H9 (cell line): ENCODE data around the gene ERRFI1. TPM values are rescaled to one million over a fixed set of nuclear protein-coding genes. Genes with fewer than 3 reads are reported as not detected.

Experiments used
- DNase-seq: peaks from one replicate; pipeline ENCODE4 v3.0.0-alpha.2; 2017
- H2AFZ ChIP-seq: one replicate; pipeline ENCODE4 v1.6.1; 2013; ENCODE audit warnings: mild to moderate bottlenecking, low read length, control low read depth, moderate library complexity
- H2AK5ac ChIP-seq: 2 replicates; pipeline ENCODE4 v1.6.1; 2013; ENCODE audit warnings: low read length, control low read depth, mixed read lengths; ENCODE audit not compliant: insufficient read length
- H2BK120ac ChIP-seq: one replicate; pipeline ENCODE4 v1.6.1; 2013; ENCODE audit warnings: low read depth, mild to moderate bottlenecking, low read length, control low read depth, inconsistent platforms; ENCODE audit not compliant: poor library complexity, severe bottlenecking
- H2BK12ac ChIP-seq: 2 replicates; pipeline ENCODE4 v1.6.1; 2013; ENCODE audit warnings: low read length, control low read depth, mixed read lengths, low read depth; ENCODE audit not compliant: insufficient read length
- H2BK15ac ChIP-seq: 2 replicates; pipeline ENCODE4 v1.6.1; 2013; ENCODE audit warnings: low read depth, low read length, control low read depth
- H2BK20ac ChIP-seq: one replicate; pipeline ENCODE4 v1.6.1; 2013; ENCODE audit warnings: low read depth, mild to moderate bottlenecking, low read length, control low read depth, inconsistent platforms; ENCODE audit not compliant: poor library complexity, severe bottlenecking
- H2BK5ac ChIP-seq: 2 replicates; pipeline ENCODE4 v1.6.1; 2013; ENCODE audit warnings: low read length, control low read depth, mixed read lengths; ENCODE audit not compliant: insufficient read length
- H3K14ac ChIP-seq: 2 replicates; pipeline ENCODE4 v1.6.1; 2013; ENCODE audit warnings: low read length, control low read depth; ENCODE audit not compliant: insufficient read depth
- H3K18ac ChIP-seq: 2 replicates; pipeline ENCODE4 v1.6.1; 2013; ENCODE audit warnings: low read depth, mild to moderate bottlenecking, mixed read lengths, low read length, control low read depth; ENCODE audit not compliant: insufficient read length
- H3K23ac ChIP-seq: 2 replicates; pipeline ENCODE4 v1.6.1; 2013; ENCODE audit warnings: low read length, control low read depth, mixed read lengths, low read depth; ENCODE audit not compliant: insufficient read length
- H3K23me2 ChIP-seq: 2 replicates; pipeline ENCODE4 v1.6.1; 2013; ENCODE audit warnings: low read depth, mild to moderate bottlenecking, mixed read lengths, low read length, control low read depth; ENCODE audit not compliant: insufficient read length, poor library complexity, severe bottlenecking
- H3K27ac ChIP-seq: 2 replicates; pipeline ENCODE4 v1.5.1; 2013; ENCODE audit warnings: low read length, control low read depth, mixed read lengths, low read depth; ENCODE audit not compliant: insufficient read length
- H3K27me3 ChIP-seq: 2 replicates; pipeline ENCODE4 v1.6.1; 2013; ENCODE audit warnings: low read length, control low read depth, inconsistent platforms; ENCODE audit not compliant: insufficient read depth
- H3K4ac ChIP-seq: 2 replicates; pipeline ENCODE4 v1.6.1; 2013; ENCODE audit warnings: low read depth, mild to moderate bottlenecking, control low read depth, inconsistent platforms, low read length, moderate library complexity
- H3K4me1 ChIP-seq: 2 replicates; pipeline ENCODE4 v1.6.1; 2013; ENCODE audit warnings: low read length, control low read depth, inconsistent platforms; ENCODE audit not compliant: insufficient read depth
- H3K4me2 ChIP-seq: 2 replicates; pipeline ENCODE4 v1.6.1; 2013; ENCODE audit warnings: low read length, control low read depth, mixed read lengths; ENCODE audit not compliant: insufficient read length, insufficient read depth
- H3K56ac ChIP-seq: 2 replicates; pipeline ENCODE4 v1.6.1; 2013; ENCODE audit warnings: low read depth, mild to moderate bottlenecking, mixed read lengths, low read length, control low read depth; ENCODE audit not compliant: insufficient read length
- H3K79me1 ChIP-seq: 2 replicates; pipeline ENCODE4 v1.6.1; 2013; ENCODE audit warnings: low read depth, mild to moderate bottlenecking, moderate library complexity, low read length, control low read depth, inconsistent platforms; ENCODE audit not compliant: insufficient read depth, poor library complexity, severe bottlenecking
- H3K79me2 ChIP-seq: 2 replicates; pipeline ENCODE4 v1.6.1; 2013; ENCODE audit warnings: low read length, control low read depth, inconsistent platforms; ENCODE audit not compliant: insufficient read depth
- H3K9ac ChIP-seq: 2 replicates; pipeline ENCODE4 v1.6.1; 2013; ENCODE audit warnings: low read length, control low read depth, mixed read lengths; ENCODE audit not compliant: insufficient read length; ENCODE audit errors: extremely low read depth
- H3K9me3 ChIP-seq: one replicate; pipeline ENCODE4 v1.6.1; 2013; ENCODE audit warnings: low read depth, low read length, inconsistent platforms; ENCODE audit not compliant: control insufficient read depth
- H3T11ph ChIP-seq: one replicate; pipeline ENCODE4 v1.6.1; 2013; ENCODE audit warnings: mild to moderate bottlenecking, low read length, control low read depth, inconsistent platforms
- H4K20me1 ChIP-seq: one replicate; pipeline ENCODE4 v1.6.1; 2013; ENCODE audit not compliant: control insufficient read depth, insufficient read length, insufficient read depth
- H4K5ac ChIP-seq: 2 replicates; pipeline ENCODE4 v1.6.1; 2013; ENCODE audit warnings: low read depth, mild to moderate bottlenecking, mixed read lengths, low read length, control low read depth; ENCODE audit not compliant: insufficient read length
- H4K8ac ChIP-seq: replicated peaks from 2 replicates; pipeline ENCODE4 v1.6.1; 2013; ENCODE audit warnings: low read length, control low read depth, mixed read lengths, low read depth; ENCODE audit not compliant: insufficient read length
- H4K91ac ChIP-seq: 2 replicates; pipeline ENCODE4 v1.6.1; 2013; ENCODE audit warnings: low read depth, mild to moderate bottlenecking, moderate library complexity, mixed read lengths, low read length, control low read depth; ENCODE audit not compliant: insufficient read length
- H3K27ac Mint-ChIP-seq, 3 experiments: 2 replicates in 2 of 3; 3 replicates in 1 of 3; pipeline ENCODE4 v1.8.0; 2020 to 2021; ENCODE audit warnings: mixed read lengths in 3 of 3, mild to moderate bottlenecking in 1 of 3, moderate library complexity in 1 of 3
- H3K27me3 Mint-ChIP-seq: 2 replicates; pipeline ENCODE4 v1.8.0; 2021; ENCODE audit warnings: low read depth, mild to moderate bottlenecking, moderate library complexity, mixed read lengths
- H3K36me3 Mint-ChIP-seq, 3 experiments: 2 replicates in 2 of 3; 3 replicates in 1 of 3; pipeline ENCODE4 v1.8.0; 2020 to 2021; ENCODE audit warnings: low read depth in 3 of 3, mixed read lengths in 3 of 3; ENCODE audit not compliant: insufficient read depth in 1 of 3
- H3K4me1 Mint-ChIP-seq, 2 experiments: 2 replicates each; pipeline ENCODE4 v1.8.0; 2020; ENCODE audit warnings: mixed read lengths in 2 of 2
- H3K4me3 Mint-ChIP-seq, 2 experiments: 2 replicates in 1 of 2; 3 replicates in 1 of 2; pipeline ENCODE4 v1.8.0; 2020 to 2021; ENCODE audit warnings: mild to moderate bottlenecking in 2 of 2, mixed read lengths in 2 of 2, moderate library complexity in 1 of 2
- H3K9me3 Mint-ChIP-seq, 2 experiments: 2 replicates in 1 of 2; 3 replicates in 1 of 2; pipeline ENCODE4 v1.8.0; 2020; ENCODE audit warnings: mild to moderate bottlenecking in 2 of 2, mixed read lengths in 2 of 2, moderate library complexity in 1 of 2
- CTCF ChIP-seq: fragments of 200-600 bp; sonication (generic); conservative IDR thresholded peaks from 3 replicates; pipeline ENCODE4 v1.8.0; 2021; ENCODE audit warnings: antibody characterized with exemption, mild to moderate bottlenecking
- WGBS: extraction: QIAGEN DNeasy Blood & Tissue Kit; methylation state at CpG from one replicate; pipeline ENCODE4 v1.1.7; 2013; ENCODE audit warnings: missing lambda C conversion rate, low lambda C conversion rate, mixed read lengths; ENCODE audit not compliant: insufficient read length; ENCODE audit errors: extremely low coverage; 5-methylcytosine and 5-hydroxymethylcytosine counted together
- total RNA-seq: library from RNA; stranded (reverse); gene quantifications from 2 replicates; pipeline ENCODE4 v1.2.1, GENCODE V29; 2021

The ERRFI1 gene
- total RNA-seq, 1 experiment from 2014 or later = 20.8 TPM

- no CpG with 5 or more reads among the region's 3 CpGs for WGBS
- no peak for DNase-seq
- H4K8ac ChIP-seq = no peak overlapping the region
- peak overlapping the region; percentile 52 to 81 (median 79); a peak in 4 of 7 replicates for H3K27ac Mint-ChIP-seq
- H3K23ac ChIP-seq = no peak overlapping the region
- no peak overlapping the region for H2AK5ac ChIP-seq
- no peaks in the 10 kb centered on the region; the same call in 1 of the 2 replicates for H3K27me3 ChIP-seq
- no peak overlapping the region for H2BK120ac ChIP-seq
- peaks cover 12% of the 10 kb centered on the region for H3K23me2 ChIP-seq
- no peak overlapping the region for H3K27ac ChIP-seq
- no peak overlapping the region for H3K9ac ChIP-seq
- no peaks in the 10 kb centered on the region for H3K79me1 ChIP-seq
- no peak for TF ChIP-seq CTCF
- peaks cover 66 to 82% of the 10 kb centered on the region in 2 experiments for H3K4me1 Mint-ChIP-seq
- H3T11ph ChIP-seq = no peak overlapping the region
- H2BK20ac ChIP-seq = no peak overlapping the region
- H3K56ac ChIP-seq = no peak overlapping the region
- H4K20me1 ChIP-seq = no peaks in the 10 kb centered on the region
- peak overlapping the region in 1 of 2 experiments; percentile 89; a peak in 3 of 5 replicates for H3K4me3 Mint-ChIP-seq
- no peak overlapping the region for H2BK12ac ChIP-seq
- H4K91ac ChIP-seq = no peak overlapping the region
- peaks cover 9% of the 10 kb centered on the region; the same call in 1 of the 2 replicates for H3K4me1 ChIP-seq
- H3K18ac ChIP-seq = no peak overlapping the region
- peaks cover 13% of the 10 kb centered on the region for H3K27me3 Mint-ChIP-seq
- H3K4ac ChIP-seq = no peak overlapping the region
- H2BK15ac ChIP-seq = no peak overlapping the region
- H3K36me3 Mint-ChIP-seq = peaks cover 0 to 4% (median 0%) of the 10 kb centered on the region in 3 experiments; a peak in 2 of 7 replicates
- no peak overlapping the region for H3K14ac ChIP-seq
- no peaks in the 10 kb centered on the region; a peak in 1 of 5 replicates for H3K9me3 Mint-ChIP-seq
- peaks cover 58% of the 10 kb centered on the region; the same call in 1 of the 2 replicates for H3K79me2 ChIP-seq
- H3K4me2 ChIP-seq = no peak overlapping the region
- no peak overlapping the region for H2AFZ ChIP-seq
- no peaks in the 10 kb centered on the region for H3K9me3 ChIP-seq
- H4K5ac ChIP-seq = no peak overlapping the region
- no peak overlapping the region for H2BK5ac ChIP-seq
Measured at GRCh38 chr1:8022395-8023286, 3.5 kb downstream of the ERRFI1 start.
